ENCODE data around the gene PER3.

PER3 gene

GRCh38 chr1:7761103-7761502, 23.0 kb upstream of the PER3 start:
- Histone ChIP-seq H3K27ac (ENCODE audit: low read depth, low read length) (no peak overlapping the region), H3K4me2 (ENCODE audit: low read length) (no peak overlapping the region), H3K36me3 (ENCODE audit: control insufficient read depth, low read length) (no peaks in the 10 kb centered on the region), H3K9me3 (ENCODE audit: control insufficient read depth, insufficient read depth, low read length) (no peaks in the 10 kb centered on the region), H3K9me2 (replicated peaks; ENCODE audit: control insufficient read depth, low read length) (no peaks in the 10 kb centered on the region), H4K20me1 (ENCODE audit: control insufficient read depth, insufficient read depth, low read depth, low read length) (no peaks in the 10 kb centered on the region), H3K4me3 (ENCODE audit: low read length) (no peak overlapping the region), H3K79me2 (ENCODE audit: control insufficient read depth, low read length) (no peaks in the 10 kb centered on the region), H3K27me3 (ENCODE audit: control insufficient read depth, low read length) (peaks cover 6% of the 10 kb centered on the region; the same call in 1 of the 2 replicates), H3F3A (ENCODE audit: control insufficient read depth, insufficient read depth) (no peaks in the 10 kb centered on the region), H3K4me1 (ENCODE audit: control insufficient read depth, low read length) (no peaks in the 10 kb centered on the region)
- TF ChIP-seq, protein P1, sequence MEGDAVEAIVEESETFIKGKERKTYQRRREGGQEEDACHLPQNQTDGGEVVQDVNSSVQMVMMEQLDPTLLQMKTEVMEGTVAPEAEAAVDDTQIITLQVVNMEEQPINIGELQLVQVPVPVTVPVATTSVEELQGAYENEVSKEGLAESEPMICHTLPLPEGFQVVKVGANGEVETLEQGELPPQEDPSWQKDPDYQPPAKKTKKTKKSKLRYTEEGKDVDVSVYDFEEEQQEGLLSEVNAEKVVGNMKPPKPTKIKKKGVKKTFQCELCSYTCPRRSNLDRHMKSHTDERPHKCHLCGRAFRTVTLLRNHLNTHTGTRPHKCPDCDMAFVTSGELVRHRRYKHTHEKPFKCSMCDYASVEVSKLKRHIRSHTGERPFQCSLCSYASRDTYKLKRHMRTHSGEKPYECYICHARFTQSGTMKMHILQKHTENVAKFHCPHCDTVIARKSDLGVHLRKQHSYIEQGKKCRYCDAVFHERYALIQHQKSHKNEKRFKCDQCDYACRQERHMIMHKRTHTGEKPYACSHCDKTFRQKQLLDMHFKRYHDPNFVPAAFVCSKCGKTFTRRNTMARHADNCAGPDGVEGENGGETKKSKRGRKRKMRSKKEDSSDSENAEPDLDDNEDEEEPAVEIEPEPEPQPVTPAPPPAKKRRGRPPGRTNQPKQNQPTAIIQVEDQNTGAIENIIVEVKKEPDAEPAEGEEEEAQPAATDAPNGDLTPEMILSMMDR (IDR thresholded peaks at IDR 0.05; ENCODE audit: low read depth, low read length, poor library complexity, severe bottlenecking), result no peak
- TF ChIP-seq EZH2phosphoT487 (IDR thresholded peaks at IDR 0.05; ENCODE audit: borderline replicate concordance, low read length), result no peak

- Histone ChIP-seq H3K4me2 (ENCODE audit: low read length) (no peak overlapping the region), H3K4me3 (ENCODE audit: low read length) (no peak overlapping the region), H3K4me1 (ENCODE audit: control insufficient read depth, low read length) (peaks cover 11% of the 10 kb centered on the region), H4K20me1 (ENCODE audit: control insufficient read depth, insufficient read depth, low read depth, low read length) (no peaks in the 10 kb centered on the region), H3F3A (ENCODE audit: control insufficient read depth, insufficient read depth) (peaks cover 4% of the 10 kb centered on the region; the same call in 1 of the 2 replicates), H3K27ac (ENCODE audit: low read depth, low read length) (no peak overlapping the region), H3K9me3 (ENCODE audit: control insufficient read depth, insufficient read depth, low read length) (no peaks in the 10 kb centered on the region), H3K9me2 (replicated peaks; ENCODE audit: control insufficient read depth, low read length) (no peaks in the 10 kb centered on the region), H3K36me3 (ENCODE audit: control insufficient read depth, low read length) (no peaks in the 10 kb centered on the region), H3K27me3 (ENCODE audit: control insufficient read depth, low read length) (peaks cover 4% of the 10 kb centered on the region; the same call in 1 of the 2 replicates), H3K79me2 (ENCODE audit: control insufficient read depth, low read length) (peaks cover 9% of the 10 kb centered on the region)
- TF ChIP-seq EZH2phosphoT487 (IDR thresholded peaks at IDR 0.05; ENCODE audit: borderline replicate concordance, low read length), result no peak
- TF ChIP-seq, protein P1 (IDR thresholded peaks at IDR 0.05; ENCODE audit: low read depth, low read length, poor library complexity, severe bottlenecking), result no peak
Measured at GRCh38 chr1:7767176-7767575, 16.9 kb upstream of the PER3 start.

DNA sequence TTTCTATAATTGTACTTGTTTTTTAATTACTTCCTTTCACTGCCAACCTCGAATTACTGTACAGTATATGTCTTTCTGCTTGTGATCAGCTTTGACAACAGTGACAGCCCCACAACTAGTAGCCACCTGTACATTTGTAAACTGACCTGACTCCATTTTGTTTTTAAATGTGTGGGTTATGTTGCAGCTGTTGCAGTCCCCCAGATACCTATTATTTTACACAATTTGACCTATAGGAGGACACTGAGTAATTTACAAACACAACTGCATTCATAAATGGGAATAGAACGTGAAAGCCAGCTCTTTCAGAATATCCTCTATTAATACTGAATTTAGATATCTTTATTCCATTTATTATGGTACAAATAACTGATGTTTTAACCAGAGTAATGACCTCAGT, 15.5 kb upstream of the PER3 start:
- peaks cover 6% of the 10 kb centered on the region for H3K36me3 ChIP-seq (ENCODE audit: control insufficient read depth, low read length)
- H3K79me2 ChIP-seq (ENCODE audit: control insufficient read depth, low read length), result peaks cover 20% of the 10 kb centered on the region
- no peak overlapping the region for H3K4me3 ChIP-seq (ENCODE audit: low read length)
- peaks cover 4% of the 10 kb centered on the region; the same call in 1 of the 2 replicates for H3F3A ChIP-seq (ENCODE audit: control insufficient read depth, insufficient read depth)
- H3K9me2 ChIP-seq (replicated peaks; ENCODE audit: control insufficient read depth, low read length), result no peaks in the 10 kb centered on the region
- 0 out of 2 replicates have a peak, but pooled peaks cover 2% of the 10 kb centered on the region for H3K27me3 ChIP-seq (ENCODE audit: control insufficient read depth, low read length)
- H3K9me3 ChIP-seq (ENCODE audit: control insufficient read depth, insufficient read depth, low read length), result no peaks in the 10 kb centered on the region
- no peak overlapping the region for H3K4me2 ChIP-seq (ENCODE audit: low read length)
- no peak overlapping the region for H3K27ac ChIP-seq (ENCODE audit: low read depth, low read length)
- TF ChIP-seq EZH2phosphoT487 (IDR thresholded peaks at IDR 0.05; ENCODE audit: borderline replicate concordance, low read length), result no peak
- peaks cover 4% of the 10 kb centered on the region; the same call in 1 of the 2 replicates for H4K20me1 ChIP-seq (ENCODE audit: control insufficient read depth, insufficient read depth, low read depth, low read length)
- H3K4me1 ChIP-seq (ENCODE audit: control insufficient read depth, low read length), result peaks cover 13% of the 10 kb centered on the region

DNA sequence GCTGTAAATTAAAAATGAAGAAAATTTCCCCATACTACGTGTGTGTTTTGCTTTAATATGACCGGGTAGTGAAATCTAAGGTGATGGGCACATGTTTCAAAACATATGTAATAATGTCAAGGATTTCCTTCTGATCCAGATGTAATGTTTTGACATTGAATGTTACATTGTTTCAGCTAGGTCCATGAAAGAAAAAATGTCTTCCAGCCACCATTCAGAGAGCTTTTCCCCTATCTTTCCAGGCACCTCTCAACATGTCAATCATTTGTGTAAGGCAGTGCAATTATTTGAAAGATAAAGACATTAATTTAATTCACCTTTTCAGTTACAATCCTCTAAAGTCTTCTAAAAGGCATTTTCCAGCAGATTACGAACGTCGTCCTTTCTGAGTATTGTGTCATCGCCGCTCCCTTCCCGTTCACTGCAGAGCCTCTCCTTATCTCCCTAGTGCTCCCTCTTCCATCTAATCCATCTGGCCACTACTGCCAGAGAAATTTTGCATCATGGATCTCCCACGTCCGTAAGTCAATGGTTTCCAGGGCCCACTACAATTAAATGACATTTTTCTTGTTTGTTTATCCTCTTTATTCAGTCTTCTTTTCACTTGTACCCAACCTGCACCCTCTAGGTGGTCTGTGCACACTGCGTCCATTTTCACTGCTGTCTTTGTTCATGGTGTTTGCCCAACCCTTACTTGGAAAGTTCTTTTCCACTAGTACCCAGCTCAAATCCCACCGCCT, 14.2 kb upstream of the PER3 start:
- H3K4me2 ChIP-seq (ENCODE audit: low read length), result peak overlapping the region; percentile 69; the same call in 1 of the 2 replicates

More for the DNA sequence above, 14.2 kb upstream of the PER3 start:
- Histone ChIP-seq H3K4me1 (ENCODE audit: control insufficient read depth, low read length) (peaks cover 13% of the 10 kb centered on the region), H3K27ac (ENCODE audit: low read depth, low read length) (no peak overlapping the region), H3F3A (ENCODE audit: control insufficient read depth, insufficient read depth) (peaks cover 4% of the 10 kb centered on the region; the same call in 1 of the 2 replicates), H3K4me3 (ENCODE audit: low read length) (no peak overlapping the region), H4K20me1 (ENCODE audit: control insufficient read depth, insufficient read depth, low read depth, low read length) (peaks cover 4% of the 10 kb centered on the region; the same call in 1 of the 2 replicates), H3K27me3 (ENCODE audit: control insufficient read depth, low read length) (0 out of 2 replicates have a peak, but pooled peaks cover 2% of the 10 kb centered on the region), H3K79me2 (ENCODE audit: control insufficient read depth, low read length) (peaks cover 25% of the 10 kb centered on the region), H3K36me3 (ENCODE audit: control insufficient read depth, low read length) (peaks cover 16% of the 10 kb centered on the region), H3K9me3 (ENCODE audit: control insufficient read depth, insufficient read depth, low read length) (no peaks in the 10 kb centered on the region), H3K9me2 (replicated peaks; ENCODE audit: control insufficient read depth, low read length) (no peaks in the 10 kb centered on the region)
- TF ChIP-seq, protein P1 (IDR thresholded peaks at IDR 0.05; ENCODE audit: low read depth, low read length, poor library complexity, severe bottlenecking), result no peak
- no peak for TF ChIP-seq EZH2phosphoT487 (IDR thresholded peaks at IDR 0.05; ENCODE audit: borderline replicate concordance, low read length)

Data from DOHH2 (cell line).